Renal cortex interstitium (tissue), 11 donors: ENCODE data around the gene SOWAHC. TPM values are rescaled to one million over a fixed set of nuclear protein-coding genes. Genes with fewer than 3 reads are reported as not detected.
A peak's percentile ranks its signal among the peaks of the same experiment; 100 is the strongest.
"Not testable (repeated sequence)": the region's sequence is repeated elsewhere in the genome, so short reads cannot be mapped to it uniquely, and the experiment has no call there.

Experiments used
- DNase-seq, 11 donors: peaks; one replicate each; pipeline ENCODE4 v3.0.0-alpha.2; 2013; ENCODE audit warnings: low read depth in 9 of 11, low spot score in 4 of 11; ENCODE audit errors: extremely low read depth in 1 of 11
- polyA plus RNA-seq, 3 donors: library from polyadenylated mRNA; unstranded; fragments of 120-200 nt; gene quantifications; one replicate each; pipeline ENCODE4 v1.2.1, GENCODE V29; 2013; ENCODE audit not compliant: insufficient read length in 3 of 3

The SOWAHC gene
- polyA plus RNA-seq, 3 donors = 16.9 to 19.1 (median 19.0) TPM

GRCh38 chr2:109609352-109610024, 4.7 kb upstream of the SOWAHC start:
- DNase-seq = no peak

GRCh38 chr2:109611467-109612095, 2.6 kb upstream of the SOWAHC start:
- no peak for DNase-seq

DNA sequence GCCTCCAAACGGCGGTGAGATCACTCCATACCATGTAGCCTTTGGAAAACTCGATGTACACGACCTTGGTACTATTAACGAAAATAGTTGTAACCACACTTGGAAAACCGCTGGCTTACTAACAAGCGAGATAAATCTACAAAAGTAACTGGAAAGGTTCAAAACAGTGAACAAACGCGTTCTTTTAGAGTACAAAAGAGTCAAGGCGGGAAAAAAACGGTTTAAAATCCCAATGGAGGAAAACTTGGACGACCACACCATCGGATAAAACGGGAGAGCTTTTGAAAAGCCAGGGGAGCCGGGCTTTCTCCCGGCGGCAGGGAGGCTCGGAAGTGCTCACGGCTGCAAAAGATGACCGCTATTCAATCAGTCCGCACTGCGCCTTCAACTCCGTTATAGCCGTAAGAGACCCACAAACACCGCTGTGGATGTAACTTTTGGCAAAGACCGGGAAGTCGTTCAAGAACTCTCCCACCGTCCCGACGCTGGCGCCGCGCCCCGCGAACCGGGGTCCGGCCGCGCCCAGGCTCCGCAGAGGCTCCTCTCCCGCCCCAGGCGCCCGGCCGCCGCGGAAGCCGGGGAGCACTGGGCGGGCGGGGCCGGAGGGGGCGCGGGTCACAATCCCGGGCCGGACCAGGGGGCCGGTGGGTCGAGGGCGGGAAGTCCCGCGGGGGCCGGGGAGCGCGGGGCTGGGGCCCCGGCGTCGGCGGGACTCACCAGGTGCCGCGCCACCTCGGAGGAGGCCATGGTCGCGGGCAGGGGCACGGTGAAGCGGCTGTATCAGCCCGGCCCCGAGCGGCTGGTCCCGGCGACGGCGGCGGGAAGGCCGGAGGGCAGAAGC, 863 bp upstream of the SOWAHC start:
- DNase-seq = peak in 6 of 11 donors; percentile 23 to 61 (median 49)

DNA sequence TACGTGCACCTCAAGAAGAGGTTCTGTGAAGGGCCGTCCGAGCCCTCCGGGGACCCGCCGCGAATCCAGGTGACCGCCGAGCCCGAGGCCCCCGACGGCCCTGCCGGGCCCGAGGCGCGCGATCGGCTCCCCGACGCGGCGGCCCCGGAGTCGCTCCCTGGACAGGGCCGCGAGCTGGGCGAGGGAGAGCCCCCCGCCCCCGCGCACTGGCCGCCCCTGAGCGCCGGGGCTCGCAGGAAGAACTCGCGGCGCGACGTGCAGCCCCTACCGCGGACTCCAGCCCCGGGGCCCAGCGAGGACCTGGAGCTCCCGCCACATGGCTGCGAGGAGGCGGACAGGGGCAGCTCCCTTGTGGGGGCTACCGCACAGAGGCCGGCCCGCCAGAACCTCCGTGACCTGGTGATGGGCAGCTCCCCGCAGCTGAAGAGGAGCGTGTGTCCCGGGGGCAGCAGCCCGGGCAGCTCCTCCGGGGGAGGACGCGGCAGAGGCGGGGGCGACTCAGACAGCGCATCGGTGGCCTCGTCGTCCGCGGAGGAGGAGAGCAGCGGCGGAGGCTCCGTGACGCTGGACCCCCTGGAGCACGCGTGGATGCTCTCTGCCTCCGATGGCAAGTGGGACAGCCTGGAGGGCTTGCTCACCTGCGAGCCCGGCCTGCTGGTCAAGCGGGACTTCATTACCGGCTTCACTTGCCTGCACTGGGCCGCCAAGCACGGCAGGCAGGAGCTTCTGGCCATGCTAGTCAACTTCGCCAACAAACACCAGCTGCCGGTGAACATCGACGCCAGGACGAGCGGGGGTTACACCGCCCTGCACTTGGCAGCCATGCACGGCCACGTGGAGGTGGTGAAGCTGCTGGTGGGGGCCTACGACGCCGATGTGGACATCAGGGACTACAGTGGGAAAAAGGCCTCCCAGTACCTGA, 812 bp downstream of the SOWAHC start:
- DNase-seq = peak in 4 of 11 donors; percentile 19 to 38 (median 28)

- DNase-seq = no peak
Measured at GRCh38 chr2:109615637-109616144, 1.5 kb downstream of the SOWAHC start.

GRCh38 chr2:109616184-109616583, 2.0 kb downstream of the SOWAHC start:
- DNase-seq = no peak

DNA sequence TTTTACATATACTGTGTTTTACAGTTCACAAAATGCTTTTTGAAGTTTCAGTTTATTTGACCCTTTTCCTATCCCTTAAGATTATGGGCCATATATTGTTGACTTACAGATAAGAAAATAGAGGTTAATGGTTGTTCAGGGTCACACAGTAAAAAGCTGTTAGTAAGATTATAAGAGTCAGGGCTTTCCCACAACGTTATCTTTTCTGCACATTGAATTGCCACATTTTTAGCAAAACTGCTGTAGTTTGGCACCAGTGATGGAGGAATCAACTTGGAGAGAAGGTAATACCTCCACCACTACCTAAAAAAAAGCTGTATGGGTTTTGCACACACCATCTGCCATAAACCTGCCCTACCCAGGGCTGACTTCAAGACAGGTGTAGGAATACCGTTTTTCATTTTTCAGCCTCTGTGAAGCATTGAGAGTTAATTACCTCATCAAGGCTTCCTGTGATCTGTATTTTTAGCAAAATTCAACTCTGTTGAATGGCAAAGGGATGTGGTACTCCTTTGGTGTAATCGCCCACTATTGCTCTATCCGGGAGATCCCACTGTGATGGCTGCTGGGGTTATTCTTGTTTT, 5.0 kb downstream of the SOWAHC start:
- no peak for DNase-seq

DNA sequence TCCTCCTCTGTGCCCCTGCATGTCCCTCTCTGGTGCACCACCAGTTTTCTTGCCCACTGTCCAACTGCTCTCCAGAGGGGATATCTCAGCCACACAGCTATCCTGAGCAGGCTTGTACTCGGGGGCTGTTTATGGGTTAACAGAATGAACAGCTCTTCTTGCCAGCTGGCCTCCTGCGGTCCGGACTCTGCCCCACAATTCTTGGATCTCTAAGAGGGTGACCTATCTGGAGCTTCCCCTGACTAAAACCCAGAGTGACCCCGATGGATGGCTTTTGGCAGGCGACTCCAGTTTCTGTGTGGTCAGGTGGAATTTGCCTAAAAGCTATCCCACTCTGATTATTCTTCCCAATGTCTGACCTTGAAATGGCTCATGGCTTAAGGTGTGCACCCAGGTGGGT, 9.1 kb downstream of the SOWAHC start:
- no peak for DNase-seq

DNA sequence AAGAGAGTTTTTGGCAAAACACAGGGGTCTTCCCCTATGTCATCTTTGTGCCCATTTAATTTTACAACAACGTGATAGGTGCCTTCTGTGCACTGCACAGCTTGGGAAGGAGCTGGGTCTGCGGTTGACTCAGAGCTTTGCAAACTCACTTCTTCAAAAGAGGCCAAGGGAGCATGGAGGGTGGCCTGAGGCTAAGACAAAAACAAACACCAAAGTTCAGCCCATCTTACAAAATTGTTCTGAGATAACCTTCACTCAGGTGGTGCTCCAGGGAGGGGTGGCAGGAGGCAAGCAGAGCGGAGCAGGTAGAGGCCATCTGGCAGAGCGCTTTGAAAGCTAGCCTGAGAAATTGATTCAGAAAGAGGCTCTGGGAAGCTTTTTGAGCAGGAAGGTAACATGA, 9.8 kb downstream of the SOWAHC start:
- DNase-seq = no peak

DNA sequence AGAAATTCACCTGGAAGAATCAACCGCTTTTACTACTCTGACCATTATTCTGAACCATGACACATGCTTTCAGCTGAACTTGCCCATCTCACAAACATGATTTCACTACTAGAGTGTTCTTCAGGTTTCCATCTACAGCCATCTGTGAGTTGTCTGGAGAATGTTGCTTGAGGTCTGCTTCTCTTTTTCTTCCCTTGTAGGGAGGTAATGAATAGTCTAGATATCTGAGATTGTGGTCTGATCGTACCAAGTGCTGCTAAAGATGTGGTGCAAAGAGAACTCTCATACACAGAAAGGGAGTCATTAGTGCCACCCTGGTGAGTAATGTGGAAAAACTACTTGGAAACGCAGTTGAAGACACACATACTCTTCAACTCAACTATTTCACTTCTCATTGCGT, 10.2 kb downstream of the SOWAHC start:
- DNase-seq = no peak

DNA sequence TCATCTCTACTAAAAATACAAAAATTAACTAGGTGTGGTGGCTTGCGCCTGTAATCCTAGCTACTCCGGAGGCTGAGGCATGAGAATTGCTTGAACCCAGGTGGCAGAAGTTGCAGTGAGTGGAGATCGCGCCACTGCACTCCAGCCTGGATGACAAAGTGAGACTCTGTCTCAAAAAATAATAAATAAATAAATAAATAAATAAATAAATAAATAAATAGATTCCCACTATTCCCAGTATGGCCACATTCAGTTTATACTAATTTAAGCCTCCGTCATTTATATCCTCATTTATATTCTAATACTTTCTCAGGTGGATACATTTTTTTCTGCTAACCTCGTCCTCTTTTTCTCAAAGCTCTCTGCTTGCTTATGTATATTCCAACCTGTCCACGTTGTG, 14.2 kb downstream of the SOWAHC start:
- not testable (repeated sequence) for DNase-seq

GRCh38 chr2:109629867-109630266, 15.7 kb downstream of the SOWAHC start:
- DNase-seq = no peak

- DNase-seq = no peak
Measured at GRCh38 chr2:109630441-109631430, 16.6 kb downstream of the SOWAHC start.

GRCh38 chr2:109631741-109632140, 17.6 kb downstream of the SOWAHC start:
- no peak for DNase-seq

- no peak for DNase-seq
Measured at GRCh38 chr2:109632158-109632789, 18.1 kb downstream of the SOWAHC start.

DNA sequence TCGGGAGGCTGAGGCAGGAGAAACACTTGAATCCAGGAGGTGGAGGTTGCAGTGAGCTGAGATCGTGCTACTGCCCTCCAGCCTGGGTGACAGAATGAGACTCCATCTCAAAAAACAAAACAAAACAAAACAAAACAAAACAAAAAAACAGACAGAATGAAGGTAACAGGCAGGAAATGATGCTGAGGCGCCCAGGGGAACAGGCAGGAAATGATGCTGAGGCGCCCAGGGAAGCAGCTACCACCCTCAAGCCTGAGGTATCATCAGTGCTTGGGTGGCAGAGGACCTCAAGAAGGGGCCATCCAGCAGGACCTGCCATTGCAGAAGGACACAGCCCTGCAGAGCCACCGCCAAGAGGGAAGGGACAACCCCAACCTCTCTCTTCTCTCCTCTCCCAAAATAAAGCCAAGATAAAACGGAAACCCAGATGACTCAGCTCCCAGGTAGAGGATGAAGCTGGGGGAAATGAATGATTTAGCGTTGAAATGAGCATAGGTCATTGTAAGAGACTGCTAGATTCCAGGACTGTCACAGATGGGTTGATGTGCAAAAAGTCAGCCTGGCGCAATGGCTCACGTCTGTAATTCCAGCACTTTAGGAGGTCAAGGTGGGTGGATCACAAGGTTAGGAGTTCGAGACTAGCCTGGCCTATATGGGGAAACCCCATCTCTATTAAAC, 19.3 kb downstream of the SOWAHC start:
- no peak for DNase-seq
